Measurements from ENCODE around the gene NMRAL1.

DNA sequence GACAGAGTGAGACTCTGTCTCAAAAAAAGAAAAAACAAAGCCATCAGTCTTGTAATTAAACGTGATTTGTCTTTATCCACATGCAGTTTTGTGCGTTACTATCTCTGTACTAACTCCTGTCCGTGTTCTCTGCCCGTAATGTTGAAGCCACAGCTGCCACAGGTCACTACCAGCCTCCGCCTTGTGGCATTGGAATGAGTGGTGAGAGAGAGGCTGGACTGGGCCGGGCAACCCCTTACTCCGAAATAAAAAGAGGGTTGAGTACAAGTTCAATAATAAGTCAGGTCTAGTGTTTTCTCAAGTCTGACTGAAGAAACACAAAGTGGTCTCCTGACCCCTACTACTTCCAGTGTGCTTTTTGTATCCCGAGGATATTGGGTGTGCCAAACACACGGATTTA lies 43.4 kb downstream of the NMRAL1 start:
- TF ChIP-seq POLR2A (IDR thresholded peaks at IDR 0.05) (no peak), CTCF (IDR thresholded peaks at IDR 0.05 in 4 of 5, conservative IDR thresholded peaks at IDR 0.05 in 1 of 5) (no peak)
